ENCODE data around the gene SLC30A1. TPM values are rescaled to one million over a fixed set of nuclear protein-coding genes. Genes with fewer than 3 reads are reported as not detected.

Gene SLC30A1
- total and polyA plus RNA-seq, 5 donors from 2014 or later, result 1.8 to 8.1 (median 3.7) TPM

DNA sequence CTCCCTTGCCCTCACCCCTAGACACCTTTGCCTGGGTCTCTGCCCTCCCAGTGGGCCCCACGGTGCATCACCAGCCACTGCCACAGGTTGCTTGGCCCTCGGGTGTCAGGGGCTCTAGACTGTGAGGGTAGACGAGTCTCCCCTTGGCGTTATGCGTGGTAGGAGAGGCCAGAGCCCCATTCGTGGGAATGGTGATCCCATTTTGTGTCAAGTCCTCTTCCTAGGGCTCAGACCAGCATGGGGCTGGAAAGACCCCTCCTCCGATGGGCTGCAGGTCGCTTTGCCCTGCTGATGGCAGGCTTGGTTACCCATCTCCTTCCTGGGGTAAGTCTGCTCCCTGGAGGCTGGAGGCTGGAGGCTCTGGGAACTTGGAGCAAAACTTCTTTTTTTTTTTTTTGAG lies 42.4 kb downstream of the SLC30A1 start:
- Mint-ChIP-seq H3K27me3 (no peaks in the 10 kb centered on the region), H3K9me3 (peaks cover 0 to 8% (median 2%) of the 10 kb centered on the region in 7 donors), H3K4me1 (peaks cover 0 to 3% (median 0%) of the 10 kb centered on the region in 4 donors), H3K36me3 (no peaks in the 10 kb centered on the region), H3K27ac (no peak overlapping the region), H3K4me3 (no peak overlapping the region)
- Histone ChIP-seq H3K36me3 (ENCODE audit: control insufficient read depth, insufficient read depth, low read length) (no peaks in the 10 kb centered on the region), H3K4me3 (ENCODE audit: low read depth, low read length) (no peak overlapping the region), H3K27me3 (ENCODE audit: control insufficient read depth, insufficient read depth, low read length) (no peaks in the 10 kb centered on the region), H3K4me1 (ENCODE audit: control insufficient read depth, insufficient read depth, low read length, poor library complexity, severe bottlenecking) (no peaks in the 10 kb centered on the region), H3K9me3 (ENCODE audit: control insufficient read depth in 2 of 2, low read length in 2 of 2) (peaks cover 0 to 3% of the 10 kb centered on the region in 2 experiments), H3K27ac (ENCODE audit: insufficient read depth, low read length, poor library complexity, severe bottlenecking) (no peak overlapping the region)
- DNase-seq (no peak), ATAC-seq (ENCODE audit: low read depth in 2 of 2) (no peak)

DNA sequence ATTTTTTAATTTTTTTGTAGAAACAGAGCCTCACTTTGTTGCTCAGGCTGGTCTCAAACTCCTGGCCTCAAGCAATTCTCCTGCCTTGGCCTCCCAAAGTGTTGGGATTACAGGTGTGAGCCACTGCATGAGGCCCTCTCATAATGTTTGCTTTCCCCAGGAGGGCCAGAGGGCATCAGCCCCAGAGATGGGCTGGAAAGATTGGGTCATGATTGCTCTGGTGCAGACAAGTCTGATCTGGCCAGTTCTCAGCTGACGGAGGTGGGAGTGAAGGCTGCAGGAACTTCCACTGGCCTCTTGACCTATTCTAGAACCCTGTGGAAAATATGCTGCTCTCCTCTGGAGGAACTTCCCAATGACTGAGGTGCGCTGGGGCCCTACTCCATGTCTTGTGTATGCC lies 43.6 kb downstream of the SLC30A1 start:
- no peak for DNase-seq
- Mint-ChIP-seq H3K27ac (no peak overlapping the region), H3K9me3 (no peaks in the 10 kb centered on the region), H3K27me3 (no peaks in the 10 kb centered on the region), H3K4me3 (no peak overlapping the region), H3K36me3 (no peaks in the 10 kb centered on the region), H3K4me1 (peaks cover 0 to 3% (median 0%) of the 10 kb centered on the region in 4 donors)
- Histone ChIP-seq H3K4me3 (ENCODE audit: low read depth, low read length) (no peak overlapping the region), H3K27ac (ENCODE audit: insufficient read depth, low read length, poor library complexity, severe bottlenecking) (no peak overlapping the region), H3K36me3 (ENCODE audit: control insufficient read depth, insufficient read depth, low read length) (no peaks in the 10 kb centered on the region), H3K9me3 (ENCODE audit: control insufficient read depth in 2 of 2, low read length in 2 of 2) (no peaks in the 10 kb centered on the region), H3K4me1 (ENCODE audit: control insufficient read depth, insufficient read depth, low read length, poor library complexity, severe bottlenecking) (no peaks in the 10 kb centered on the region), H3K27me3 (ENCODE audit: control insufficient read depth, insufficient read depth, low read length) (no peaks in the 10 kb centered on the region)
- ATAC-seq (ENCODE audit: low read depth in 2 of 2), result no peak

DNA sequence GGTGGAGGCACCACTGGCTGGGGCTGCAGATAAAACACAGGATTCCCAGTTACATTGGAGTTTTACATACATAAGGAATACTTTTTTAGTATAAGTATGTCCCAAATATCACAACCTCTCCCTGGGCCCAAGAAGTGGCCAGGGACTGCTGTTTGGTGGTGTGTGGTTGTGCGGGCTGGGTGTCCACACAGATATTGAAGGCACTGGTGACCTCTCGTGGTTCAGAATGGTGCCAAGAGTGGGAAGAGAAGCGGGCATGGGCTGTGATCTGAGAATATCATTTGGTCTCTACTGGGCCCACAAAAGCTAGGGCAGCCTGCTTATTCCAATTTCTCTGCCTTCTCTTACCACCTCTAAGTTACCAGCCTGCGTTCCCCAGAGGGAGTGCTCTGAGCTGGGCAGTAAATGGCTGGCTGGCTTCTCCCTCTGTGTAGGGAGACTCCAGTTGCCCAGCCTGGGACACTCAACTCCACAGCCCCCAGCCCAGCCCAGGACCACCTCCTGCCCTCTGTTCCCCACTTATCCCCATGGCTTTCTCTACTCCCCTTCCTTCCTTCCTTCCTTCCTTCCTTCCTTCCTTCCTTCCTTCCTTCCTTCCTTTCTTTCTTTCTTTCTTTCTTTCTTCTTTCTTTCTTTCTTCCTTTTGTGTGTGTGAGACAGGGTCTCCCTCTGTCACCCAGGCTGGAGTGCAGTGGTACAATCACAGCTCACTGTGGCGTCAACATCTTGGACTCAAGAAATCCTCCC lies 44.2 kb downstream of the SLC30A1 start:
- Histone ChIP-seq H3K36me3 (ENCODE audit: control insufficient read depth, insufficient read depth, low read length) (no peaks in the 10 kb centered on the region), H3K4me3 (ENCODE audit: low read depth, low read length) (no peak overlapping the region), H3K27me3 (ENCODE audit: control insufficient read depth, insufficient read depth, low read length) (no peaks in the 10 kb centered on the region), H3K27ac (ENCODE audit: insufficient read depth, low read length, poor library complexity, severe bottlenecking) (no peak overlapping the region), H3K9me3 (ENCODE audit: control insufficient read depth in 2 of 2, low read length in 2 of 2) (no peaks in the 10 kb centered on the region), H3K4me1 (ENCODE audit: control insufficient read depth, insufficient read depth, low read length, poor library complexity, severe bottlenecking) (no peaks in the 10 kb centered on the region)
- Mint-ChIP-seq H3K36me3 (no peaks in the 10 kb centered on the region), H3K4me3 (no peak overlapping the region), H3K27me3 (no peaks in the 10 kb centered on the region), H3K9me3 (peaks cover 0 to under 1% (median 0%) of the 10 kb centered on the region in 7 donors), H3K4me1 (peaks cover 0 to 3% (median 0%) of the 10 kb centered on the region in 4 donors), H3K27ac (no peak overlapping the region)
- ATAC-seq (ENCODE audit: low read depth in 2 of 2) (no peak), DNase-seq (no peak)

DNA sequence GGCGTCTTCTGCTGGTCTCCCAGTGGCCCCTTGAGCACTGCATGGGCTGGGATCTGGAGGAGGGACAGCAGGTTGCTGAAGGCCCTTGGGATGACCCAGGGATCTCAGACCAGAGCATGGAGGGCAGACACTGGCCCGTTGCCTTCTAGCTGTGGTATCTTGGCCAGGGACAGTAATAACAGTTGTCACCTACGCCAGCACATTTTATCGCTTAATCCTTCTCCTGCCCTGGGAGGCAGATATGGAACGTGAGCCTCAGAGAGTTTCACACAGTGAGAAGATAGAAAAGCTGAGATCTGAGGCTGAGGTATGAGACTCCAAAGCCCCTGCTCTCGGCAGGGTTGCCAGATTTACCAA lies 46.9 kb downstream of the SLC30A1 start:
- DNase-seq (no peak), ATAC-seq (ENCODE audit: low read depth in 2 of 2) (no peak)
- Histone ChIP-seq H3K27ac (ENCODE audit: insufficient read depth, low read length, poor library complexity, severe bottlenecking) (no peak overlapping the region), H3K4me3 (ENCODE audit: low read depth, low read length) (no peak overlapping the region), H3K36me3 (ENCODE audit: control insufficient read depth, insufficient read depth, low read length) (no peaks in the 10 kb centered on the region), H3K4me1 (ENCODE audit: control insufficient read depth, insufficient read depth, low read length, poor library complexity, severe bottlenecking) (no peaks in the 10 kb centered on the region), H3K9me3 (ENCODE audit: control insufficient read depth in 2 of 2, low read length in 2 of 2) (no peaks in the 10 kb centered on the region), H3K27me3 (ENCODE audit: control insufficient read depth, insufficient read depth, low read length) (no peaks in the 10 kb centered on the region)
- Mint-ChIP-seq H3K4me1 (peaks cover 0 to 8% (median 4%) of the 10 kb centered on the region in 4 donors), H3K27me3 (no peaks in the 10 kb centered on the region), H3K36me3 (no peaks in the 10 kb centered on the region), H3K27ac (no peak overlapping the region), H3K4me3 (no peak overlapping the region), H3K9me3 (peaks cover 0 to 4% (median 0%) of the 10 kb centered on the region in 7 donors)

DNA sequence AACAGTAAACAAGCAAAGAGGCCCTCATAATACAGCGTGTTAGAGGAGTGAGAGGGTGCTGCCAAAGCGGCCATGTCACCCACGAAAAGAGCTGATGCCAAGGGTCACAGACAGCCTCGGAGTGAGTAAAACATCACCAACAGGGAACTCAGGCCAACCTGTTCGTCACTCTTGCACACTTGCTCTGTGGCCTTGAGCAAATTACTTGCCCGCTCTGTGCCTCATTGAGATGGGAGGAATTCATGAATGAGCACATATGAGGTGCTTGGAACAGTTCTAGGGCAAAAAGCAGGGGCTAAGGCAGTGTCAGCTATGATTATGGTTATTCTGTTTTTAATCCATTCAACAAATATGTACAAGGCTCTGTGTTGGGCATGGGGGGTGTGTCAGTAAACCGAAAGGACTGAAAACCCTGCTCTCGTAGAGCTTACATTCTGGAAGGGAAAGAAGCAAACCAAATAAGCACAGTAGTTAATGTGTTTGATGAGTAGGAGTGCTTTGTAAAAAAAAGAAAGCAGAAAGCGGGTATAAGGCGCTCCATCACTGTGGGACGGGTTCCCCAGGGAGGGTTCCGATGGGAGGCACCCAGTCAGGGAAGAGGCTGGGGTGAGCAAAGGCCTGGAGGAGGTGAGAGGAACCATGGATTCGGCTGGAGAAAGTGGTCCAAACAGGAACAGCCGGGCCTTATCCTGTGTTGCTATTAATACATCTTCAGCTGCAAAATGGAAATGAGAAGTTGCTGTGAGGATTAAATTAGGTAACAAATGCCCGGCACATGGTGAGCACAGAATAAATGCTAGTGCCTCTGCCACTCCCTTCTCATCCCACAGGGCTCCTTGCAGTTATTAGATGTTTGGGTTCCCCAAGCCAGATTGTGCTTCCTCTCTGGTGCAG lies 47.5 kb downstream of the SLC30A1 start:
- Histone ChIP-seq H3K4me1 (ENCODE audit: control insufficient read depth, insufficient read depth, low read length, poor library complexity, severe bottlenecking) (no peaks in the 10 kb centered on the region), H3K9me3 (ENCODE audit: control insufficient read depth in 2 of 2, low read length in 2 of 2) (no peaks in the 10 kb centered on the region), H3K4me3 (ENCODE audit: low read depth, low read length) (no peak overlapping the region), H3K27me3 (ENCODE audit: control insufficient read depth, insufficient read depth, low read length) (no peaks in the 10 kb centered on the region), H3K27ac (ENCODE audit: insufficient read depth, low read length, poor library complexity, severe bottlenecking) (no peak overlapping the region), H3K36me3 (ENCODE audit: control insufficient read depth, insufficient read depth, low read length) (no peaks in the 10 kb centered on the region)
- H3K27ac Mint-ChIP-seq, result no peak overlapping the region
- H3K4me3 Mint-ChIP-seq, result no peak overlapping the region
- no peak for DNase-seq
- no peak for ATAC-seq (ENCODE audit: low read depth in 2 of 2)
- peaks cover 0 to 11% (median 5%) of the 10 kb centered on the region in 4 donors for H3K4me1 Mint-ChIP-seq
- no peaks in the 10 kb centered on the region for H3K27me3 Mint-ChIP-seq
- H3K9me3 Mint-ChIP-seq, result peaks cover 0 to 4% (median 0%) of the 10 kb centered on the region in 7 donors
- H3K36me3 Mint-ChIP-seq, result no peaks in the 10 kb centered on the region

DNA sequence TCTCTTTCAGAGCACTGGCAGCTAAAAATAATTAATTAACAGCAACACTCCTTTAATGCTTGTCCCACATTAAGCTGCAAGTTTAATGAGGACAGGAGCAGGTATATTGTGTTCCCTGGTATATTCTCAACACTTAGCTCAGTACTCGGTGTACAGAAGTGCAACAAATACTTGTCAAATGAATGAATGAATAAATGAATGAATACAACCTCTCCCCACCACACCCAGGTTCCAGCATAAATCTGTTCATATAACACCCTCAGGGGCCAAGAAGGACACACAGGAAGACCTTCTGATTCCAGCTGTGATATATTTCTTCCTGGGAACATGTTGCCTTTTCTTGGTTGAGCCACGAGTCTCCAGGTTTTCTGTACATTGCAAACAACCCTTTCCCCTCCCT lies 48.9 kb downstream of the SLC30A1 start:
- Histone ChIP-seq H3K9me3 (ENCODE audit: control insufficient read depth in 2 of 2, low read length in 2 of 2) (no peaks in the 10 kb centered on the region), H3K4me3 (ENCODE audit: low read depth, low read length) (no peak overlapping the region), H3K27me3 (ENCODE audit: control insufficient read depth, insufficient read depth, low read length) (no peaks in the 10 kb centered on the region), H3K36me3 (ENCODE audit: control insufficient read depth, insufficient read depth, low read length) (no peaks in the 10 kb centered on the region), H3K4me1 (ENCODE audit: control insufficient read depth, insufficient read depth, low read length, poor library complexity, severe bottlenecking) (no peaks in the 10 kb centered on the region), H3K27ac (ENCODE audit: insufficient read depth, low read length, poor library complexity, severe bottlenecking) (no peak overlapping the region)
- DNase-seq (no peak), ATAC-seq (ENCODE audit: low read depth in 2 of 2) (no peak)
- Mint-ChIP-seq H3K9me3 (peaks cover 0 to 4% (median 0%) of the 10 kb centered on the region in 7 donors), H3K4me1 (peaks cover 0 to 11% (median 5%) of the 10 kb centered on the region in 4 donors), H3K36me3 (no peaks in the 10 kb centered on the region), H3K4me3 (no peak overlapping the region), H3K27me3 (no peaks in the 10 kb centered on the region), H3K27ac (no peak overlapping the region)

DNA sequence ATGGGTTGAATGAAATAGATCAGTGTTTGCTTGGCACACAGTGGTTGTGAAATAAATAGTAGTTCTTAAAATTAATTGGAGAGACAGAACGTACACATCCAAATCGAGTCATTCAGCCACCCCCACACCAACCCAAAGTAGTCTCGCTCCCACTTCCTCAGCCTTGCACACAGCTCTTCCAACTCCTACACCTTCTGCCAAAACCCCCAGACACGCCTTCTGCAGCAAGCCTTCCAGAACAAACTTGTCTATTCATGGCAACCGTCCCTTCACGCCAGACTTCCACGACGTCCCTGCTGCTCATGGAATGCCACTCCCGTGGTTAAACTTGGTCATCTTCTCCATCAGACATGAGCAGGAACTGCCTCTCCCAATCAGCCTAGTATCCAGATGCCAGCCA lies 49.5 kb downstream of the SLC30A1 start:
- H3K9me3 Mint-ChIP-seq, result peaks cover 0 to 4% (median 0%) of the 10 kb centered on the region in 7 donors
- DNase-seq (no peak), ATAC-seq (ENCODE audit: low read depth in 2 of 2) (no peak)
- no peaks in the 10 kb centered on the region for H3K4me1 ChIP-seq (ENCODE audit: control insufficient read depth, insufficient read depth, low read length, poor library complexity, severe bottlenecking)
- H3K4me1 Mint-ChIP-seq, result peaks cover 0 to 11% (median 5%) of the 10 kb centered on the region in 4 donors
- no peaks in the 10 kb centered on the region for H3K36me3 Mint-ChIP-seq
- H3K27me3 ChIP-seq (ENCODE audit: control insufficient read depth, insufficient read depth, low read length), result no peaks in the 10 kb centered on the region
- no peaks in the 10 kb centered on the region for H3K9me3 ChIP-seq (ENCODE audit: control insufficient read depth in 2 of 2, low read length in 2 of 2)
- H3K27ac ChIP-seq (ENCODE audit: insufficient read depth, low read length, poor library complexity, severe bottlenecking), result no peak overlapping the region
- no peak overlapping the region for H3K4me3 ChIP-seq (ENCODE audit: low read depth, low read length)
- no peaks in the 10 kb centered on the region for H3K27me3 Mint-ChIP-seq
- H3K4me3 Mint-ChIP-seq, result no peak overlapping the region
- no peaks in the 10 kb centered on the region for H3K36me3 ChIP-seq (ENCODE audit: control insufficient read depth, insufficient read depth, low read length)
- no peak overlapping the region for H3K27ac Mint-ChIP-seq

Measured in CD4-positive, CD25-positive, alpha-beta regulatory T cell (primary cell).